ENCODE measurements around the gene KIF19.

The KIF19 gene

DNA sequence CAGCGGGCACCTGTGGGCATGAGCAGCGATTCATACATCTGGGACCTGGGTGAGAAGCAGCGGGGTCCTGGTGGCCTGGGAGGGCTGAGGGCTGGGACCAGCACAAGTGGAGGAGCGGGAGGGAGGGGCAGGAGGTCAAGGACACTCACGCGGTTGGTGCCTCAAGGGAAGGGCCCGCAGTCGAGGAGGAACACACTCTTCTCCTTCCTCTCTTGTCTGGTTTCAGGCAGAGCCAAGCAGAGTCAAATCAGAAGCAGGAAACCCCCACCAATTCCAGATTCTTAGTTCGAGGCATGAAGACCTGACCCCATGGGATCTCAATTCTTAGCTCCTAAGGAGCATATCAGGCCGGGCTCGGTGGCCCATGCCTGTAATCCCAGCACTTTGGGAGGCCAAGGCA lies 36.3 kb upstream of the KIF19 start:
- no peak overlapping the region for H3K4me3 ChIP-seq (replicated peaks; ENCODE audit: low read depth, low read length)
- DNase-seq (ENCODE audit: extremely low read depth, insufficient read length): peak; percentile 41
- H3K27me3 ChIP-seq (replicated peaks; ENCODE audit: control insufficient read depth, insufficient read depth, low read length): no peaks in the 10 kb centered on the region
- no peaks in the 10 kb centered on the region for H3K36me3 ChIP-seq (ENCODE audit: control insufficient read depth, insufficient read depth, low read length)
- TF ChIP-seq, protein P1, sequence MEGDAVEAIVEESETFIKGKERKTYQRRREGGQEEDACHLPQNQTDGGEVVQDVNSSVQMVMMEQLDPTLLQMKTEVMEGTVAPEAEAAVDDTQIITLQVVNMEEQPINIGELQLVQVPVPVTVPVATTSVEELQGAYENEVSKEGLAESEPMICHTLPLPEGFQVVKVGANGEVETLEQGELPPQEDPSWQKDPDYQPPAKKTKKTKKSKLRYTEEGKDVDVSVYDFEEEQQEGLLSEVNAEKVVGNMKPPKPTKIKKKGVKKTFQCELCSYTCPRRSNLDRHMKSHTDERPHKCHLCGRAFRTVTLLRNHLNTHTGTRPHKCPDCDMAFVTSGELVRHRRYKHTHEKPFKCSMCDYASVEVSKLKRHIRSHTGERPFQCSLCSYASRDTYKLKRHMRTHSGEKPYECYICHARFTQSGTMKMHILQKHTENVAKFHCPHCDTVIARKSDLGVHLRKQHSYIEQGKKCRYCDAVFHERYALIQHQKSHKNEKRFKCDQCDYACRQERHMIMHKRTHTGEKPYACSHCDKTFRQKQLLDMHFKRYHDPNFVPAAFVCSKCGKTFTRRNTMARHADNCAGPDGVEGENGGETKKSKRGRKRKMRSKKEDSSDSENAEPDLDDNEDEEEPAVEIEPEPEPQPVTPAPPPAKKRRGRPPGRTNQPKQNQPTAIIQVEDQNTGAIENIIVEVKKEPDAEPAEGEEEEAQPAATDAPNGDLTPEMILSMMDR (IDR thresholded peaks at IDR 0.05; ENCODE audit: insufficient read depth, low read length, poor library complexity, severe bottlenecking): no peak

DNA sequence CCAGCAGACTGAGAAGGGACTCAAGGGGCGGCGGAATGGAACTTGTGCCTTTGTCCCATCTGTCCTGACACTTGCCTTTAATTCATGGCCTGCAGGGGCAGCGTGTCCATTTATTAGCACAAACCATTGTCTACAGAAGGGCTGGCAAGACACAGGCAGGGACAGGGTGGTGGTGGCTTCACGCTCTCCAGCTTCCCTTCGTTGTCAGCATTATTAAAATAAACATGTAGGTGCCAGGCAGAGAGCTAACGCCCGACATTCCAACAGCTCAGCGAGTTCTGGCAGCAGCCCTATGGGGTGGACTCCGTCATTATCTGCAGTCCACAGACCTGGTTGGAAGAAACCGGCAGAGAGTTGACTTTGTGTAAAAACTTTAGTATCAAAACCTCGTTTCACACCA lies 35.7 kb upstream of the KIF19 start:
- Histone ChIP-seq H3K4me3 (replicated peaks; ENCODE audit: low read depth, low read length) (no peak overlapping the region), H3K36me3 (ENCODE audit: control insufficient read depth, insufficient read depth, low read length) (no peaks in the 10 kb centered on the region)

DNA sequence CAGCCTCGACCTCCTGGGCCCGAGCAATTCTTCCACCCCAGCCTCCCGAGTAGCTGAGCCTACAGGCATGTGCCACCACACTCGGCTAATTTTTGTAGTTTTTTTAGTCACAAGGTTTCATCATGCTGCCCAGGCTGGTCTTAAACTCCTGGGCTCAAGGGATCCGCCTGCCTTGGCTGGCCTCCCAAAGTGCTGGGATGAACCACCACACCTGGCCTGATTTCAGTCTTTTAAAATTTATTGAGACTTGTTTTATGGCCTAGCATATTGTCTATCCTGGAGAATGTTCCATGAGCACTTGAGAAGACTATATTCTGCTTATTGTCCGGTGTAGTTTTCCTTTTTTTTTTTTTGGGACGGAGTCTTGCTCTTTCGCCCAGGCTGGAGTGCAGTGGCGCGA lies 33.5 kb upstream of the KIF19 start:
- Histone ChIP-seq H3K36me3 (ENCODE audit: control insufficient read depth, insufficient read depth, low read length) (no peaks in the 10 kb centered on the region), H3K4me3 (replicated peaks; ENCODE audit: low read depth, low read length) (no peak overlapping the region), H3K27me3 (replicated peaks; ENCODE audit: control insufficient read depth, insufficient read depth, low read length) (no peaks in the 10 kb centered on the region)
- TF ChIP-seq, protein P1 (IDR thresholded peaks at IDR 0.05; ENCODE audit: insufficient read depth, low read length, poor library complexity, severe bottlenecking): no peak
- no peak for DNase-seq (ENCODE audit: extremely low read depth, insufficient read length)

More for the DNA sequence above, 35.7 kb upstream of the KIF19 start:
- TF ChIP-seq, protein P1 (IDR thresholded peaks at IDR 0.05; ENCODE audit: insufficient read depth, low read length, poor library complexity, severe bottlenecking): no peak
- DNase-seq (ENCODE audit: extremely low read depth, insufficient read length): no peak
- no peaks in the 10 kb centered on the region for H3K27me3 ChIP-seq (replicated peaks; ENCODE audit: control insufficient read depth, insufficient read depth, low read length)

DNA sequence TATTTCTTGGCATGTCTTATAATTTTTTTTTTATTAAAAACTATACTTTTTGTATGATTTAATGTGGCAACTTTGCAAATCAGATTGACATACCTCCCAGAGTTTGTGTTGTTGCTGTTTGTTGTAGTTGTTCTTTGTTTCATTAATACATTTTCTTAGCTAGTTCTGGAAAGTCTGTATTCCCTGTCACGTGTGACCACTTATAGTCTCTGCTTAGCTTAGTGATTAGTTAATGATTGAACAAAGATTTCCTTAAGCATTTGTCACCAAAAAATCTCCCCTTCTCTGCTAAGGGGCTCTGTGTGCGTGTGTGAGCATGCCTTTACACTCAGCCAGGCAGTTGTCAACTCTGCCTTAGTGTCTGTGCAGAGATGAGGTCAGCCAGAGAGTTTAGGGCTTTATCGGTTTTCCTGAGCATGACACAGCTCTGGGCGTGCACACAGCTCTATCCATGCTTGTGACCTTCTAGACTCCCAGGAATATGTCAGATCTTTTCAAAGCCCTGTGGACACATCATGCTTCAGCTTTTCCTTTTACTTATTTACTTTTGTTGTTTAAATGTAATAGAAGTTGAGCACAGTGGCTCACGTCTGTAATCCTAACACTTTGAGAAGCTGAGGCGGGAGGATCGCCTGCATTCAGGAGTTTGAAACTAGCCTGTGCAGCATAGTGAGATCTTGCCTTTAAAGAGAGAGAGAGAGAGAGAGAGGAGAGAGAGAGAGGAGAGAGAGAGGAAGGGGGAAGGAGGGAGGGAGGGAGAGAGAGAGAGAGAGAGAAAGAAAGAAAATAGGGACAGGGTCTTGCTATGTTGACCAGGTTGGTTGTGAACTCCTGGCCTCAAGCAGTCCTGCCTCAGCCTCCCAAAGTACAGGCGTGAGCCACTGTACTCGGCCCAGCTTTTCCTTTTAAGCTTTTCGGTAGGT lies 30.1 kb upstream of the KIF19 start:
- no peak for DNase-seq (ENCODE audit: extremely low read depth, insufficient read length)
- no peaks in the 10 kb centered on the region for H3K27me3 ChIP-seq (replicated peaks; ENCODE audit: control insufficient read depth, insufficient read depth, low read length)
- no peaks in the 10 kb centered on the region for H3K36me3 ChIP-seq (ENCODE audit: control insufficient read depth, insufficient read depth, low read length)
- no peak overlapping the region for H3K4me3 ChIP-seq (replicated peaks; ENCODE audit: low read depth, low read length)
- TF ChIP-seq, protein P1 (IDR thresholded peaks at IDR 0.05; ENCODE audit: insufficient read depth, low read length, poor library complexity, severe bottlenecking): no peak

DNA sequence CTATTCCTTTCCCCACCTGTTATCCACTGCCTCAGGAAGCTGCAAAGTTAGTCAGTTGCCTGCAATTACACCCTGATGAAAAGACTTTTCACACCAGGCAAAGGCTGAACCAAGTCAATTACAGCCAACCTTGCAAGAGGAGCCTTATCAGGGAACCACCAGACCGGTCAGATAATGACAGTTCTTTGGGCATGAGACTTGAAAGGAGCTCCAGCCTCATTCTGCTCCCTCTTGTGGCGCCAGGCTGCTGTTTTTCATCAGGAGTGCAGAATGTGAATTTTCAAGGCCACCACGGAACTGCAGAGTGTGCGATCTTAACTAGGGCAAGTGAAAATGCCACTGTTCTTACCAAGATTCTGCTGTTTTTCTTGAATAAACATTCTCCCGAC lies 29.5 kb upstream of the KIF19 start:
- Histone ChIP-seq H3K4me3 (replicated peaks; ENCODE audit: low read depth, low read length) (no peak overlapping the region), H3K36me3 (ENCODE audit: control insufficient read depth, insufficient read depth, low read length) (no peaks in the 10 kb centered on the region), H3K27me3 (replicated peaks; ENCODE audit: control insufficient read depth, insufficient read depth, low read length) (no peaks in the 10 kb centered on the region)
- TF ChIP-seq, protein P1 (IDR thresholded peaks at IDR 0.05; ENCODE audit: insufficient read depth, low read length, poor library complexity, severe bottlenecking): peak; percentile 61
- DNase-seq (ENCODE audit: extremely low read depth, insufficient read length): no peak
